GM12878 (cell line): ENCODE measurements around the gene PPP1R12B. TPM values are rescaled to one million over a fixed set of nuclear protein-coding genes. Genes with fewer than 3 reads are reported as not detected.

Experiments used
- ATAC-seq: fragments of 200-7000 bp; cut with Tn5 transposase; 3 replicates; pipeline ENCODE4 v1.9.1; 2020; ENCODE audit warnings: mild to moderate bottlenecking, moderate library complexity
- BruUV-seq: library from RNA; stranded (reverse); fragments of 400-500 nt; replicated peaks from 2 replicates; lab custom pipeline; 2021; lab: Mats Ljungman, UMichigan
- CTCF ChIA-PET: fragments of 300-600 bp; sonication (Branson Sonifier 250); formaldehyde crosslinking; extraction: SDS; loops from one replicate; lab custom pipeline; 2021; ENCODE audit warnings: inconsistent platforms; lab: Yijun Ruan, JAX
- POLR2A ChIA-PET: fragments of 350-600 bp; formaldehyde crosslinking; extraction: SDS; loops from one replicate; lab custom pipeline; 2021; ENCODE audit warnings: inconsistent platforms; lab: Charles Lee
- RAD21 ChIA-PET: fragments of 300-600 bp; sonication (Branson Sonifier 250); formaldehyde crosslinking; loops from one replicate; lab custom pipeline; 2023; ENCODE audit warnings: antibody characterized with exemption; ENCODE audit not compliant: unreplicated experiment; lab: Charles Lee
- SMC1A ChIA-PET: fragments of 300-600 bp; sonication (Branson Sonifier 250); formaldehyde crosslinking; loops from one replicate; lab custom pipeline; 2023; ENCODE audit not compliant: unreplicated experiment, uncharacterized antibody; lab: Charles Lee
- DNase-seq: peaks from one replicate; pipeline ENCODE4 v3.0.0-alpha.2; 2011; ENCODE audit warnings: low read depth, low spot score
- FAIRE-seq: peaks from 3 replicates; lab custom pipeline; 2011; peaks lifted over from hg19 to GRCh38; lab: Jason Lieb, UNC
- H2AFZ ChIP-seq: 2 replicates; pipeline ENCODE4 v1.6.0; 2011; ENCODE audit warnings: low read depth, low read length, control low read depth; ENCODE audit not compliant: control insufficient read depth
- H3K27ac ChIP-seq: 2 replicates; pipeline ENCODE4 v1.5.1; 2011; ENCODE audit warnings: control low read depth; ENCODE audit not compliant: control insufficient read depth, insufficient read depth
- H3K27me3 ChIP-seq, 2 experiments: replicated peaks in 1 of 2; 2 replicates each; pipeline versions ENCODE4 v1.6.0 to v1.6.1; 2011; ENCODE audit warnings: low read length in 1 of 2; ENCODE audit not compliant: control insufficient read depth in 2 of 2, insufficient read depth in 2 of 2
- H3K36me3 ChIP-seq, 2 experiments: 2 replicates each; pipeline ENCODE4 v1.5.1; 2011; ENCODE audit warnings: low read length in 1 of 2; ENCODE audit not compliant: control insufficient read depth in 2 of 2, insufficient read depth in 2 of 2
- H3K4me1 ChIP-seq: 2 replicates; pipeline ENCODE4 v1.6.1; 2011; ENCODE audit warnings: mild to moderate bottlenecking, low read length, moderate library complexity, mixed read lengths; ENCODE audit not compliant: control insufficient read depth, insufficient read depth
- H3K4me2 ChIP-seq: 2 replicates; pipeline ENCODE4 v1.6.0; 2011; ENCODE audit warnings: control low read depth; ENCODE audit not compliant: control insufficient read depth, insufficient read depth
- H3K4me3 ChIP-seq: fragments of 200-600 bp; sonication (generic); 2 replicates; pipeline ENCODE4 v1.5.1; 2016
- H3K79me2 ChIP-seq: 2 replicates; pipeline ENCODE4 v1.6.0; 2011; ENCODE audit warnings: low read length; ENCODE audit not compliant: control insufficient read depth, insufficient read depth
- H3K9ac ChIP-seq: 2 replicates; pipeline ENCODE4 v1.8.0; 2011; ENCODE audit warnings: low read length, control low read depth, mixed read lengths; ENCODE audit not compliant: control insufficient read depth, insufficient read depth
- H3K9me3 ChIP-seq: replicated peaks from 3 replicates; pipeline ENCODE4 v1.5.1; 2011; ENCODE audit warnings: mild to moderate bottlenecking, low read length; ENCODE audit not compliant: control insufficient read depth, insufficient read depth
- H4K20me1 ChIP-seq: 2 replicates; pipeline ENCODE4 v1.6.0; 2011; ENCODE audit not compliant: control insufficient read depth, insufficient read depth
- EED ChIP-seq: sonication (generic); IDR thresholded peaks from 2 replicates; pipeline ENCODE4 v1.6.1; 2016; ENCODE audit warnings: antibody characterized with exemption, low read depth
- FOS ChIP-seq: IDR thresholded peaks from 3 replicates; pipeline ENCODE4 v1.6.1; 2011; ENCODE audit warnings: borderline replicate concordance; ENCODE audit not compliant: insufficient read length; ENCODE audit errors: extremely low read depth
- KLF5 ChIP-seq: fragments of 450-650 bp; IDR thresholded peaks from 2 replicates; pipeline ENCODE4 v1.6.1; 2014; ENCODE audit warnings: mild to moderate bottlenecking; ENCODE audit not compliant: partially characterized antibody
- NRF1 ChIP-seq: conservative IDR thresholded peaks from 2 replicates; pipeline ENCODE4 v1.6.1; 2011; ENCODE audit warnings: mild to moderate bottlenecking, low read depth, low read length, improper control_type of control experiment
- RBBP5 ChIP-seq: fragments of 200-600 bp; sonication (generic); conservative IDR thresholded peaks from 2 replicates; pipeline ENCODE4 v1.6.1; 2016
- RCOR1 ChIP-seq: conservative IDR thresholded peaks from 2 replicates; pipeline ENCODE4 v1.6.1; 2012; ENCODE audit warnings: low read depth, low read length, improper control_type of control experiment
- RFX5 ChIP-seq: IDR thresholded peaks from 2 replicates; pipeline ENCODE4 v1.6.1; 2011; ENCODE audit warnings: low read depth, low read length, improper control_type of control experiment
- TCF12 ChIP-seq: IDR thresholded peaks from 2 replicates; pipeline ENCODE4 v1.6.1; 2011; ENCODE audit warnings: low read depth, mild to moderate bottlenecking, low read length
- TCF3 ChIP-seq: IDR thresholded peaks from 2 replicates; pipeline ENCODE4 v1.6.1; 2012; ENCODE audit warnings: low read depth, mild to moderate bottlenecking, low read length, borderline replicate concordance; ENCODE audit not compliant: insufficient read depth
- WGBS: methylation state at CpG from one replicate; pipeline ENCODE4 v1.1.6; 2016; ENCODE audit warnings: low lambda C conversion rate; ENCODE audit not compliant: insufficient replicate concordance, insufficient coverage; ENCODE audit errors: missing lambda C conversion rate; 5-methylcytosine and 5-hydroxymethylcytosine counted together
- in situ Hi-C: fragments of 300-500 bp; cut with MboI; formaldehyde crosslinking; loops from 9 replicates; pipeline ENCODE4 v1.14.3; 2018; ENCODE audit warnings: mixed read lengths
- intact Hi-C: fragments of 100-400 bp; cut with micrococcal nuclease; formaldehyde crosslinking; loops from one replicate; pipeline ENCODE4 v1.14.2; 2022; ENCODE audit not compliant: unreplicated experiment
- polyA plus RNA-seq, 11 experiments: library from polyadenylated mRNA; depleted of rRNA in 4 of 11; unstranded in 6 of 11; stranded (reverse) in 5 of 11; fragments of >200 nt; fragmentation: Nextera tagmentation in 4 of 11; fragmentation: Illumina TruSeq in 1 of 11; extraction: Ambion mirVana in 4 of 11; extraction: Trizol in 1 of 11; gene quantifications; 1 replicate in 1 of 11; 2 replicates in 10 of 11; pipeline versions ENCODE4 v1.2.1 to v1.2.3, GENCODE V29; 2011 to 2016; ENCODE audit warnings: inconsistent platforms in 2 of 11, missing spikeins in 2 of 11, low read depth in 1 of 11
- total RNA-seq, 4 experiments: library from RNA; depleted of rRNA in 3 of 4; stranded (reverse); fragments of >200 nt in 3 of 4; fragmentation: Illumina TruSeq in 1 of 4; extraction: Trizol in 1 of 4; gene quantifications; 2 replicates each; pipeline versions ENCODE4 v1.2.1 to v1.2.3, GENCODE V29; 2013 to 2021
- TF ChIP-seq, protein P1 (sequence below): fragments of 150-350 bp; IDR thresholded peaks from 2 replicates; pipeline ENCODE4 v1.6.1; 2016; ENCODE audit warnings: low read depth, low read length
- TF ChIP-seq, protein P2 (sequence below): fragments of 450-650 bp; formaldehyde crosslinking; IDR thresholded peaks from 2 replicates; pipeline ENCODE4 v1.4.0; 2022; ENCODE audit warnings: mild to moderate bottlenecking, moderate library complexity
- TF ChIP-seq, protein P3 (sequence below): IDR thresholded peaks from 2 replicates; pipeline ENCODE4 v1.6.1; 2012; ENCODE audit warnings: mild to moderate bottlenecking, low read depth, low read length
- TF ChIP-seq, protein P4 (sequence below): IDR thresholded peaks from 2 replicates; pipeline ENCODE4 v1.6.1; 2011; ENCODE audit warnings: mild to moderate bottlenecking, low read depth, low read length, moderate library complexity; ENCODE audit not compliant: insufficient replicate concordance

Gene PPP1R12B
- total and polyA plus RNA-seq, 10 of the 15 experiments (the other 5 are each of a cell fraction or from before 2014, with no cell fraction given), result 0.29 to 9.4 (median 4.7) TPM

DNA sequence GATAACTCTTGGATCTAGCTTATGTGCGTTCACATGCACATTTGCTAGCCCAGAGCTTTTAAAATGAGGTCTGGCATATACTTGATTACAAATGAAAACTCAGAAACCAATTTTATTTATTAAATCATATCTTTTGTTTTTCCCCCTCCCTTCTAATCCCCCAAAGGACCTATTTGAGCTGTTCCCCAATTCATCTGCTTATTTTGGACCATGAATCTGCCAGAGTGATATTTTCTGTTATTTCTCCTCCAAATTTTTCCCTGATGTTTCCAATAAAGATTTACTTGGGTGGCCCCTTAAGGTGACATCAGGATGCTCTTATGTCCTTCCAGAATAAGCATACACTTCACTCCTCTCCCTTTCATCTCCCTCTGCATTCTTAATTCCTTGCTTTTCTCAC lies 238.4 kb downstream of the PPP1R12B start:
- H3K27ac ChIP-seq, result no peak overlapping the region
- no peaks in the 10 kb centered on the region for H3K27me3 ChIP-seq
- no peak overlapping the region for H3K9ac ChIP-seq
- peaks cover 10% of the 10 kb centered on the region for H3K4me1 ChIP-seq
- CTCF ChIA-PET, result interaction anchor here (0.9 to 4.3 kb wide), 12 partner anchors 9 to 242 kb away, joined by 3 to 33 read pairs (median 4); no protein-coding TSS in a partner anchor
- H3K4me3 ChIP-seq, result no peak overlapping the region
- BruUV-seq, result no TSS peak
- in situ Hi-C loops (no loop called here), intact Hi-C loops (no loop called here)
- 94% methylated on average over 1 of the region's 1 CpG for WGBS
- H3K79me2 ChIP-seq, result no peaks in the 10 kb centered on the region
- POLR2A ChIA-PET, result no interaction called here
- no peak for DNase-seq
- FAIRE-seq, result no peak
- RAD21 ChIA-PET, result interaction anchor here (0.9 to 2.3 kb wide), 5 partner anchors 11 to 133 kb away, joined by 3 to 16 read pairs (median 4); no protein-coding TSS in a partner anchor
- H4K20me1 ChIP-seq, result 0 out of 2 replicates have a peak, but pooled peaks cover 4% of the 10 kb centered on the region
- H2AFZ ChIP-seq, result no peak overlapping the region
- no peaks in the 10 kb centered on the region for H3K36me3 ChIP-seq
- H3K4me2 ChIP-seq, result no peak overlapping the region
- no peaks in the 10 kb centered on the region for H3K9me3 ChIP-seq
- SMC1A ChIA-PET, result interaction anchor here (0.6 to 6.6 kb wide), 11 partner anchors 9 to 133 kb away, joined by 3 to 50 read pairs (median 4); no protein-coding TSS in a partner anchor
- ATAC-seq, result no peak
- no peak for TF ChIP-seq TCF3
- no peak for TF ChIP-seq NRF1
- TF ChIP-seq, protein P1, sequence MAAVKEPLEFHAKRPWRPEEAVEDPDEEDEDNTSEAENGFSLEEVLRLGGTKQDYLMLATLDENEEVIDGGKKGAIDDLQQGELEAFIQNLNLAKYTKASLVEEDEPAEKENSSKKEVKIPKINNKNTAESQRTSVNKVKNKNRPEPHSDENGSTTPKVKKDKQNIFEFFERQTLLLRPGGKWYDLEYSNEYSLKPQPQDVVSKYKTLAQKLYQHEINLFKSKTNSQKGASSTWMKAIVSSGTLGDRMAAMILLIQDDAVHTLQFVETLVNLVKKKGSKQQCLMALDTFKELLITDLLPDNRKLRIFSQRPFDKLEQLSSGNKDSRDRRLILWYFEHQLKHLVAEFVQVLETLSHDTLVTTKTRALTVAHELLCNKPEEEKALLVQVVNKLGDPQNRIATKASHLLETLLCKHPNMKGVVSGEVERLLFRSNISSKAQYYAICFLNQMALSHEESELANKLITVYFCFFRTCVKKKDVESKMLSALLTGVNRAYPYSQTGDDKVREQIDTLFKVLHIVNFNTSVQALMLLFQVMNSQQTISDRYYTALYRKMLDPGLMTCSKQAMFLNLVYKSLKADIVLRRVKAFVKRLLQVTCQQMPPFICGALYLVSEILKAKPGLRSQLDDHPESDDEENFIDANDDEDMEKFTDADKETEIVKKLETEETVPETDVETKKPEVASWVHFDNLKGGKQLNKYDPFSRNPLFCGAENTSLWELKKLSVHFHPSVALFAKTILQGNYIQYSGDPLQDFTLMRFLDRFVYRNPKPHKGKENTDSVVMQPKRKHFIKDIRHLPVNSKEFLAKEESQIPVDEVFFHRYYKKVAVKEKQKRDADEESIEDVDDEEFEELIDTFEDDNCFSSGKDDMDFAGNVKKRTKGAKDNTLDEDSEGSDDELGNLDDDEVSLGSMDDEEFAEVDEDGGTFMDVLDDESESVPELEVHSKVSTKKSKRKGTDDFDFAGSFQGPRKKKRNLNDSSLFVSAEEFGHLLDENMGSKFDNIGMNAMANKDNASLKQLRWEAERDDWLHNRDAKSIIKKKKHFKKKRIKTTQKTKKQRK, result no peak
- TF ChIP-seq FOS, result no peak
- TF ChIP-seq EED, result no peak
- TF ChIP-seq RFX5, result no peak
- no peak for TF ChIP-seq KLF5
- TF ChIP-seq, protein P2, sequence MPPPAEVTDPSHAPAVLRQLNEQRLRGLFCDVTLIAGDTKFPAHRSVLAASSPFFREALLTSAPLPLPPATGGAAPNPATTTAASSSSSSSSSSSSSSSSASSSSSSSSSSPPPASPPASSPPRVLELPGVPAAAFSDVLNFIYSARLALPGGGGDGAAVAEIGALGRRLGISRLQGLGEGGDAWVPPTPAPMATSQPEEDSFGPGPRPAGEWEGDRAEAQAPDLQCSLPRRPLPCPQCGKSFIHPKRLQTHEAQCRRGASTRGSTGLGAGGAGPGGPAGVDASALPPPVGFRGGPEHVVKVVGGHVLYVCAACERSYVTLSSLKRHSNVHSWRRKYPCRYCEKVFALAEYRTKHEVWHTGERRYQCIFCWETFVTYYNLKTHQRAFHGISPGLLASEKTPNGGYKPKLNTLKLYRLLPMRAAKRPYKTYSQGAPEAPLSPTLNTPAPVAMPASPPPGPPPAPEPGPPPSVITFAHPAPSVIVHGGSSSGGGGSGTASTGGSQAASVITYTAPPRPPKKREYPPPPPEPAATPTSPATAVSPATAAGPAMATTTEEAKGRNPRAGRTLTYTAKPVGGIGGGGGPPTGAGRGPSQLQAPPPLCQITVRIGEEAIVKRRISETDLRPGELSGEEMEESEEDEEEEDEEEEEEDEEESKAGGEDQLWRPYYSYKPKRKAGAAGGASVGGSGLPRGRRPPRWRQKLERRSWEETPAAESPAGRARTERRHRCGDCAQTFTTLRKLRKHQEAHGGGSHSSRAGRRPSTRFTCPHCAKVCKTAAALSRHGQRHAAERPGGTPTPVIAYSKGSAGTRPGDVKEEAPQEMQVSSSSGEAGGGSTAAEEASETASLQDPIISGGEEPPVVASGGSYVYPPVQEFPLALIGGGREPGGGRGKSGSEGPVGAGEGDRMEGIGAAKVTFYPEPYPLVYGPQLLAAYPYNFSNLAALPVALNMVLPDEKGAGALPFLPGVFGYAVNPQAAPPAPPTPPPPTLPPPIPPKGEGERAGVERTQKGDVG, result no peak
- TF ChIP-seq TCF12, result no peak
- TF ChIP-seq, protein P3, sequence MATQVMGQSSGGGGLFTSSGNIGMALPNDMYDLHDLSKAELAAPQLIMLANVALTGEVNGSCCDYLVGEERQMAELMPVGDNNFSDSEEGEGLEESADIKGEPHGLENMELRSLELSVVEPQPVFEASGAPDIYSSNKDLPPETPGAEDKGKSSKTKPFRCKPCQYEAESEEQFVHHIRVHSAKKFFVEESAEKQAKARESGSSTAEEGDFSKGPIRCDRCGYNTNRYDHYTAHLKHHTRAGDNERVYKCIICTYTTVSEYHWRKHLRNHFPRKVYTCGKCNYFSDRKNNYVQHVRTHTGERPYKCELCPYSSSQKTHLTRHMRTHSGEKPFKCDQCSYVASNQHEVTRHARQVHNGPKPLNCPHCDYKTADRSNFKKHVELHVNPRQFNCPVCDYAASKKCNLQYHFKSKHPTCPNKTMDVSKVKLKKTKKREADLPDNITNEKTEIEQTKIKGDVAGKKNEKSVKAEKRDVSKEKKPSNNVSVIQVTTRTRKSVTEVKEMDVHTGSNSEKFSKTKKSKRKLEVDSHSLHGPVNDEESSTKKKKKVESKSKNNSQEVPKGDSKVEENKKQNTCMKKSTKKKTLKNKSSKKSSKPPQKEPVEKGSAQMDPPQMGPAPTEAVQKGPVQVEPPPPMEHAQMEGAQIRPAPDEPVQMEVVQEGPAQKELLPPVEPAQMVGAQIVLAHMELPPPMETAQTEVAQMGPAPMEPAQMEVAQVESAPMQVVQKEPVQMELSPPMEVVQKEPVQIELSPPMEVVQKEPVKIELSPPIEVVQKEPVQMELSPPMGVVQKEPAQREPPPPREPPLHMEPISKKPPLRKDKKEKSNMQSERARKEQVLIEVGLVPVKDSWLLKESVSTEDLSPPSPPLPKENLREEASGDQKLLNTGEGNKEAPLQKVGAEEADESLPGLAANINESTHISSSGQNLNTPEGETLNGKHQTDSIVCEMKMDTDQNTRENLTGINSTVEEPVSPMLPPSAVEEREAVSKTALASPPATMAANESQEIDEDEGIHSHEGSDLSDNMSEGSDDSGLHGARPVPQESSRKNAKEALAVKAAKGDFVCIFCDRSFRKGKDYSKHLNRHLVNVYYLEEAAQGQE, result no peak
- TF ChIP-seq RBBP5, result no peak
- TF ChIP-seq RCOR1, result no peak
- TF ChIP-seq, protein P4, sequence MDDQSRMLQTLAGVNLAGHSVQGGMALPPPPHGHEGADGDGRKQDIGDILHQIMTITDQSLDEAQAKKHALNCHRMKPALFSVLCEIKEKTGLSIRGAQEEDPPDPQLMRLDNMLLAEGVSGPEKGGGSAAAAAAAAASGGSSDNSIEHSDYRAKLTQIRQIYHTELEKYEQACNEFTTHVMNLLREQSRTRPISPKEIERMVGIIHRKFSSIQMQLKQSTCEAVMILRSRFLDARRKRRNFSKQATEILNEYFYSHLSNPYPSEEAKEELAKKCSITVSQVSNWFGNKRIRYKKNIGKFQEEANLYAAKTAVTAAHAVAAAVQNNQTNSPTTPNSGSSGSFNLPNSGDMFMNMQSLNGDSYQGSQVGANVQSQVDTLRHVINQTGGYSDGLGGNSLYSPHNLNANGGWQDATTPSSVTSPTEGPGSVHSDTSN, result no peak
